GM23338 (cell line): ENCODE measurements around the gene SASS6.

Experiments used
- CREB1 ChIP-seq: fragments of 250-450 bp; sonication (Bioruptor Pico); IDR thresholded peaks from 2 replicates; pipeline ENCODE4 v1.5.0; 2020; ENCODE audit warnings: low read depth, mild to moderate bottlenecking, moderate library complexity
- EZH2 ChIP-seq: fragments of 200-600 bp; sonication (generic); IDR thresholded peaks from one replicate; pipeline ENCODE4 v1.8.0; 2017; ENCODE audit warnings: antibody characterized with exemption, mild to moderate bottlenecking, low read depth; ENCODE audit not compliant: unreplicated experiment
- EZH2phosphoT487 ChIP-seq: fragments of 200-600 bp; sonication (generic); IDR thresholded peaks from one replicate; pipeline ENCODE4 v1.8.1; 2018; ENCODE audit warnings: antibody characterized with exemption; ENCODE audit not compliant: unreplicated experiment
- JUNB ChIP-seq: IDR thresholded peaks from one replicate; pipeline ENCODE4 v1.6.1; 2016; ENCODE audit warnings: antibody characterized with exemption; ENCODE audit not compliant: unreplicated experiment
- NANOG ChIP-seq: IDR thresholded peaks from 2 replicates; pipeline ENCODE4 v1.6.1; 2016; ENCODE audit warnings: antibody characterized with exemption, borderline replicate concordance
- POLR2AphosphoS5 ChIP-seq: IDR thresholded peaks from 2 replicates; pipeline ENCODE4 v1.6.1; 2016; ENCODE audit warnings: antibody characterized with exemption, low read depth
- STAT1 ChIP-seq: IDR thresholded peaks from one replicate; pipeline ENCODE4 v1.6.1; 2016; ENCODE audit warnings: antibody characterized with exemption; ENCODE audit not compliant: unreplicated experiment
- ZNF114 ChIP-seq: fragments of 250-450 bp; sonication (Bioruptor Pico); IDR thresholded peaks from 2 replicates; pipeline ENCODE4 v1.5.0; 2020; ENCODE audit warnings: mild to moderate bottlenecking, moderate library complexity
- ZNF331 ChIP-seq: fragments of 250-450 bp; sonication (Bioruptor Pico); IDR thresholded peaks from 2 replicates; pipeline ENCODE4 v1.5.0; 2020; ENCODE audit warnings: low read depth, mild to moderate bottlenecking, moderate library complexity
- TF ChIP-seq, protein P1 (sequence below), 2 experiments: fragments of 200-600 bp in 1 of 2; sonication (generic) in 1 of 2; conservative IDR thresholded peaks; 2 replicates each; pipeline versions ENCODE4 v1.5.1 to v1.6.1; 2016 to 2017; ENCODE audit warnings: antibody characterized with exemption in 2 of 2, low read depth in 2 of 2, mild to moderate bottlenecking in 2 of 2, moderate library complexity in 1 of 2
- TF ChIP-seq, protein P2 (sequence below): IDR thresholded peaks from one replicate; pipeline ENCODE4 v1.6.1; 2018; ENCODE audit warnings: antibody characterized with exemption; ENCODE audit not compliant: unreplicated experiment
- TF ChIP-seq, protein P3 (sequence below): fragments of 250-450 bp; sonication (Bioruptor Pico); IDR thresholded peaks from 2 replicates; pipeline ENCODE4 v1.5.0; 2020; ENCODE audit warnings: mild to moderate bottlenecking, moderate library complexity

DNA sequence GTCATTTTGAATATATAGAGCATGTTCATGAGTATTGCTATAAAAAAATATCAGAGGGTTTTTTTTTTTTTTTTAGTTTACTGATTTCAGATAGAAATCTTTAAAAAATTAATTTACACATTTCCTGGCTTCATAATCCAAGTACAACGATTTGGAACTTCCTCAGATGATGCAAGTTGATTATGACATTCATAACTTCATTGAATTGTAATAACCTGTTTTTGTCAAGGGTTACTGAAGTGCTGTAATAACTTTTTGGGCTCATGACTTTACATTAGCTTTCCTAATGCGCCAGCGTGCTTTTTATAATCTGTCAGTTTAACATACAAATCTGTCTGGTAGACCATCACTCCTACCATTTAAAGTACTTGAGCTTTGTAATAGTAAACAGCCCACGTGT, 81.3 kb downstream of the SASS6 start:
- TF ChIP-seq, protein P1, sequence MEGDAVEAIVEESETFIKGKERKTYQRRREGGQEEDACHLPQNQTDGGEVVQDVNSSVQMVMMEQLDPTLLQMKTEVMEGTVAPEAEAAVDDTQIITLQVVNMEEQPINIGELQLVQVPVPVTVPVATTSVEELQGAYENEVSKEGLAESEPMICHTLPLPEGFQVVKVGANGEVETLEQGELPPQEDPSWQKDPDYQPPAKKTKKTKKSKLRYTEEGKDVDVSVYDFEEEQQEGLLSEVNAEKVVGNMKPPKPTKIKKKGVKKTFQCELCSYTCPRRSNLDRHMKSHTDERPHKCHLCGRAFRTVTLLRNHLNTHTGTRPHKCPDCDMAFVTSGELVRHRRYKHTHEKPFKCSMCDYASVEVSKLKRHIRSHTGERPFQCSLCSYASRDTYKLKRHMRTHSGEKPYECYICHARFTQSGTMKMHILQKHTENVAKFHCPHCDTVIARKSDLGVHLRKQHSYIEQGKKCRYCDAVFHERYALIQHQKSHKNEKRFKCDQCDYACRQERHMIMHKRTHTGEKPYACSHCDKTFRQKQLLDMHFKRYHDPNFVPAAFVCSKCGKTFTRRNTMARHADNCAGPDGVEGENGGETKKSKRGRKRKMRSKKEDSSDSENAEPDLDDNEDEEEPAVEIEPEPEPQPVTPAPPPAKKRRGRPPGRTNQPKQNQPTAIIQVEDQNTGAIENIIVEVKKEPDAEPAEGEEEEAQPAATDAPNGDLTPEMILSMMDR (conservative IDR thresholded peaks at IDR 0.05; ENCODE audit: low read depth in 2 of 2), result no peak
- TF ChIP-seq POLR2AphosphoS5 (no peak), EZH2 (no peak), NANOG (no peak), CREB1 (CRISPR knock-in tag) (no peak), ZNF331 (CRISPR knock-in tag) (no peak), JUNB (no peak), STAT1 (no peak), ZNF114 (CRISPR knock-in tag) (no peak), EZH2phosphoT487 (no peak)
- TF ChIP-seq, protein P2, sequence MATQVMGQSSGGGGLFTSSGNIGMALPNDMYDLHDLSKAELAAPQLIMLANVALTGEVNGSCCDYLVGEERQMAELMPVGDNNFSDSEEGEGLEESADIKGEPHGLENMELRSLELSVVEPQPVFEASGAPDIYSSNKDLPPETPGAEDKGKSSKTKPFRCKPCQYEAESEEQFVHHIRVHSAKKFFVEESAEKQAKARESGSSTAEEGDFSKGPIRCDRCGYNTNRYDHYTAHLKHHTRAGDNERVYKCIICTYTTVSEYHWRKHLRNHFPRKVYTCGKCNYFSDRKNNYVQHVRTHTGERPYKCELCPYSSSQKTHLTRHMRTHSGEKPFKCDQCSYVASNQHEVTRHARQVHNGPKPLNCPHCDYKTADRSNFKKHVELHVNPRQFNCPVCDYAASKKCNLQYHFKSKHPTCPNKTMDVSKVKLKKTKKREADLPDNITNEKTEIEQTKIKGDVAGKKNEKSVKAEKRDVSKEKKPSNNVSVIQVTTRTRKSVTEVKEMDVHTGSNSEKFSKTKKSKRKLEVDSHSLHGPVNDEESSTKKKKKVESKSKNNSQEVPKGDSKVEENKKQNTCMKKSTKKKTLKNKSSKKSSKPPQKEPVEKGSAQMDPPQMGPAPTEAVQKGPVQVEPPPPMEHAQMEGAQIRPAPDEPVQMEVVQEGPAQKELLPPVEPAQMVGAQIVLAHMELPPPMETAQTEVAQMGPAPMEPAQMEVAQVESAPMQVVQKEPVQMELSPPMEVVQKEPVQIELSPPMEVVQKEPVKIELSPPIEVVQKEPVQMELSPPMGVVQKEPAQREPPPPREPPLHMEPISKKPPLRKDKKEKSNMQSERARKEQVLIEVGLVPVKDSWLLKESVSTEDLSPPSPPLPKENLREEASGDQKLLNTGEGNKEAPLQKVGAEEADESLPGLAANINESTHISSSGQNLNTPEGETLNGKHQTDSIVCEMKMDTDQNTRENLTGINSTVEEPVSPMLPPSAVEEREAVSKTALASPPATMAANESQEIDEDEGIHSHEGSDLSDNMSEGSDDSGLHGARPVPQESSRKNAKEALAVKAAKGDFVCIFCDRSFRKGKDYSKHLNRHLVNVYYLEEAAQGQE, result no peak
- TF ChIP-seq, protein P3, sequence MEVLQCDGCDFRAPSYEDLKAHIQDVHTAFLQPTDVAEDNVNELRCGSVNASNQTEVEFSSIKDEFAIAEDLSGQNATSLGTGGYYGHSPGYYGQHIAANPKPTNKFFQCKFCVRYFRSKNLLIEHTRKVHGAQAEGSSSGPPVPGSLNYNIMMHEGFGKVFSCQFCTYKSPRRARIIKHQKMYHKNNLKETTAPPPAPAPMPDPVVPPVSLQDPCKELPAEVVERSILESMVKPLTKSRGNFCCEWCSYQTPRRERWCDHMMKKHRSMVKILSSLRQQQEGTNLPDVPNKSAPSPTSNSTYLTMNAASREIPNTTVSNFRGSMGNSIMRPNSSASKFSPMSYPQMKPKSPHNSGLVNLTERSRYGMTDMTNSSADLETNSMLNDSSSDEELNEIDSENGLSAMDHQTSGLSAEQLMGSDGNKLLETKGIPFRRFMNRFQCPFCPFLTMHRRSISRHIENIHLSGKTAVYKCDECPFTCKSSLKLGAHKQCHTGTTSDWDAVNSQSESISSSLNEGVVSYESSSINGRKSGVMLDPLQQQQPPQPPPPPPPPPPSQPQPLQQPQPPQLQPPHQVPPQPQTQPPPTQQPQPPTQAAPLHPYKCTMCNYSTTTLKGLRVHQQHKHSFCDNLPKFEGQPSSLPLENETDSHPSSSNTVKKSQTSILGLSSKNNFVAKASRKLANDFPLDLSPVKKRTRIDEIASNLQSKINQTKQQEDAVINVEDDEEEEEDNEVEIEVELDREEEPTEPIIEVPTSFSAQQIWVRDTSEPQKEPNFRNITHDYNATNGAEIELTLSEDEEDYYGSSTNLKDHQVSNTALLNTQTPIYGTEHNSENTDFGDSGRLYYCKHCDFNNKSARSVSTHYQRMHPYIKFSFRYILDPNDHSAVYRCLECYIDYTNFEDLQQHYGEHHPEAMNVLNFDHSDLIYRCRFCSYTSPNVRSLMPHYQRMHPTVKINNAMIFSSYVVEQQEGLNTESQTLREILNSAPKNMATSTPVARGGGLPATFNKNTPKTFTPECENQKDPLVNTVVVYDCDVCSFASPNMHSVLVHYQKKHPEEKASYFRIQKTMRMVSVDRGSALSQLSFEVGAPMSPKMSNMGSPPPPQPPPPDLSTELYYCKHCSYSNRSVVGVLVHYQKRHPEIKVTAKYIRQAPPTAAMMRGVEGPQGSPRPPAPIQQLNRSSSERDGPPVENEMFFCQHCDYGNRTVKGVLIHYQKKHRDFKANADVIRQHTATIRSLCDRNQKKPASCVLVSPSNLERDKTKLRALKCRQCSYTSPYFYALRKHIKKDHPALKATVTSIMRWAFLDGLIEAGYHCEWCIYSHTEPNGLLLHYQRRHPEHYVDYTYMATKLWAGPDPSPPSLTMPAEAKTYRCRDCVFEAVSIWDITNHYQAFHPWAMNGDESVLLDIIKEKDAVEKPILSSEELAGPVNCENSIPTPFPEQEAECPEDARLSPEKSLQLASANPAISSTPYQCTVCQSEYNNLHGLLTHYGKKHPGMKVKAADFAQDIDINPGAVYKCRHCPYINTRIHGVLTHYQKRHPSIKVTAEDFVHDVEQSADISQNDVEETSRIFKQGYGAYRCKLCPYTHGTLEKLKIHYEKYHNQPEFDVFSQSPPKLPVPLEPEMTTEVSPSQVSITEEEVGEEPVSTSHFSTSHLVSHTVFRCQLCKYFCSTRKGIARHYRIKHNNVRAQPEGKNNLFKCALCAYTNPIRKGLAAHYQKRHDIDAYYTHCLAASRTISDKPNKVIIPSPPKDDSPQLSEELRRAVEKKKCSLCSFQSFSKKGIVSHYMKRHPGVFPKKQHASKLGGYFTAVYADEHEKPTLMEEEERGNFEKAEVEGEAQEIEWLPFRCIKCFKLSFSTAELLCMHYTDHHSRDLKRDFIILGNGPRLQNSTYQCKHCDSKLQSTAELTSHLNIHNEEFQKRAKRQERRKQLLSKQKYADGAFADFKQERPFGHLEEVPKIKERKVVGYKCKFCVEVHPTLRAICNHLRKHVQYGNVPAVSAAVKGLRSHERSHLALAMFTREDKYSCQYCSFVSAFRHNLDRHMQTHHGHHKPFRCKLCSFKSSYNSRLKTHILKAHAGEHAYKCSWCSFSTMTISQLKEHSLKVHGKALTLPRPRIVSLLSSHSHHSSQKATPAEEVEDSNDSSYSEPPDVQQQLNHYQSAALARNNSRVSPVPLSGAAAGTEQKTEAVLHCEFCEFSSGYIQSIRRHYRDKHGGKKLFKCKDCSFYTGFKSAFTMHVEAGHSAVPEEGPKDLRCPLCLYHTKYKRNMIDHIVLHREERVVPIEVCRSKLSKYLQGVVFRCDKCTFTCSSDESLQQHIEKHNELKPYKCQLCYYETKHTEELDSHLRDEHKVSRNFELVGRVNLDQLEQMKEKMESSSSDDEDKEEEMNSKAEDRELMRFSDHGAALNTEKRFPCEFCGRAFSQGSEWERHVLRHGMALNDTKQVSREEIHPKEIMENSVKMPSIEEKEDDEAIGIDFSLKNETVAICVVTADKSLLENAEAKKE, result no peak
